Suppressor macrophage treated with lipopolysaccharide for 4 hours (primary cell): ENCODE measurements around the gene CLDN9.
A peak's percentile ranks its signal among the peaks of the same experiment; 100 is the strongest.

Source experiments
- DNase-seq: peaks from one replicate; pipeline ENCODE4 v3.0.0-alpha.2; 2020

CLDN9 gene

GRCh38 chr16:3012828-3013420, at the start of gene CLDN9:
Gene CLDN9, plus strand, starts transcription at chr16:3012923. Its CDS starts 440 bp downstream, at chr16:3013363.
- DNase-seq, result no peak

GRCh38 chr16:2963074-2963722, 49.5 kb upstream of the CLDN9 start:
- DNase-seq, result no peak

- DNase-seq, result peak; percentile 35
Observed at GRCh38 chr16:2963723-2964474, 48.8 kb upstream of the CLDN9 start, which contains the start of gene KREMEN2. Gene KREMEN2, plus strand, starts transcription at chr16:2964275. Its CDS starts 246 bp downstream, at chr16:2964521.

- DNase-seq, result peak; percentile 29
Observed at GRCh38 chr16:2964475-2965336, 48.0 kb upstream of the CLDN9 start.

- no peak for DNase-seq
Observed at GRCh38 chr16:2966043-2966807, 46.5 kb upstream of the CLDN9 start.

GRCh38 chr16:2966808-2967191, 45.9 kb upstream of the CLDN9 start:
- DNase-seq, result peak; percentile 29

- DNase-seq, result no peak
Observed at GRCh38 chr16:2967211-2967631, 45.5 kb upstream of the CLDN9 start.

- no peak for DNase-seq
Observed at GRCh38 chr16:2967721-2968161, 45.0 kb upstream of the CLDN9 start.

- DNase-seq, result peak; percentile 36
Observed at GRCh38 chr16:2968368-2968737, 44.4 kb upstream of the CLDN9 start.

GRCh38 chr16:2968738-2969544, 43.8 kb upstream of the CLDN9 start, which contains the start of gene PAQR4:
Gene PAQR4, plus strand, starts transcription at chr16:2969348. Its CDS starts 327 bp downstream, at chr16:2969675.
- peak; percentile 97 for DNase-seq

GRCh38 chr16:2969545-2970521, 42.9 kb upstream of the CLDN9 start:
- peak; percentile 87 for DNase-seq

GRCh38 chr16:2970563-2970962, 42.2 kb upstream of the CLDN9 start:
- DNase-seq, result no peak

GRCh38 chr16:2971134-2971984, 41.4 kb upstream of the CLDN9 start:
- no peak for DNase-seq

- no peak for DNase-seq
Observed at GRCh38 chr16:2971985-2972784, 40.5 kb upstream of the CLDN9 start.

GRCh38 chr16:2973093-2973492, 39.6 kb upstream of the CLDN9 start:
- no peak for DNase-seq

GRCh38 chr16:2973605-2974318, 39.0 kb upstream of the CLDN9 start:
- DNase-seq, result no peak
